ENCODE data around the gene SCN8A.

The SCN8A gene

GRCh38 chr12:51766067-51766676 lies 175.1 kb downstream of the SCN8A start:
- TF ChIP-seq CTCF (IDR thresholded peaks at IDR 0.05; ENCODE audit: unreplicated experiment in 3 of 3): no peak
- Mint-ChIP-seq H3K4me1 (no peaks in the 10 kb centered on the region), H3K36me3 (ENCODE audit: low read depth) (no peaks in the 10 kb centered on the region), H3K27me3 (ENCODE audit: low read depth) (no peaks in the 10 kb centered on the region), H3K27ac (no peak overlapping the region), H3K4me3 (no peak overlapping the region), H3K9me3 (no peaks in the 10 kb centered on the region)

GRCh38 chr12:51771008-51771407 lies 180.0 kb downstream of the SCN8A start:
- no peaks in the 10 kb centered on the region for H3K36me3 Mint-ChIP-seq (ENCODE audit: low read depth)
- no peak for TF ChIP-seq CTCF (IDR thresholded peaks at IDR 0.05; ENCODE audit: unreplicated experiment in 3 of 3)
- H3K27me3 Mint-ChIP-seq (ENCODE audit: low read depth): peaks cover 6% of the 10 kb centered on the region
- H3K4me3 Mint-ChIP-seq: no peak overlapping the region
- H3K9me3 Mint-ChIP-seq: no peaks in the 10 kb centered on the region
- H3K4me1 Mint-ChIP-seq: no peaks in the 10 kb centered on the region
- no peak overlapping the region for H3K27ac Mint-ChIP-seq

- no peaks in the 10 kb centered on the region for H3K9me3 Mint-ChIP-seq
- no peak for TF ChIP-seq CTCF (IDR thresholded peaks at IDR 0.05; ENCODE audit: unreplicated experiment in 3 of 3)
- H3K27ac Mint-ChIP-seq: no peak overlapping the region
- H3K4me3 Mint-ChIP-seq: no peak overlapping the region
- H3K4me1 Mint-ChIP-seq: no peaks in the 10 kb centered on the region
- H3K36me3 Mint-ChIP-seq (ENCODE audit: low read depth): no peaks in the 10 kb centered on the region
- H3K27me3 Mint-ChIP-seq (ENCODE audit: low read depth): peaks cover 8% of the 10 kb centered on the region
These were observed 182.3 kb downstream of the SCN8A start for GRCh38 chr12:51773145-51773869.

- Mint-ChIP-seq H3K36me3 (ENCODE audit: low read depth) (no peaks in the 10 kb centered on the region), H3K4me1 (no peaks in the 10 kb centered on the region), H3K9me3 (no peaks in the 10 kb centered on the region), H3K27me3 (ENCODE audit: low read depth) (peaks cover 8% of the 10 kb centered on the region), H3K27ac (no peak overlapping the region), H3K4me3 (no peak overlapping the region)
- TF ChIP-seq CTCF (IDR thresholded peaks at IDR 0.05; ENCODE audit: unreplicated experiment in 3 of 3): no peak
These were observed 183.9 kb downstream of the SCN8A start for GRCh38 chr12:51774933-51775332.

- H3K36me3 Mint-ChIP-seq (ENCODE audit: low read depth): no peaks in the 10 kb centered on the region
- no peak for TF ChIP-seq CTCF (IDR thresholded peaks at IDR 0.05; ENCODE audit: unreplicated experiment in 3 of 3)
- no peak overlapping the region for H3K4me3 Mint-ChIP-seq
- peaks cover 14% of the 10 kb centered on the region for H3K27me3 Mint-ChIP-seq (ENCODE audit: low read depth)
- H3K4me1 Mint-ChIP-seq: no peaks in the 10 kb centered on the region
- no peak overlapping the region for H3K27ac Mint-ChIP-seq
- H3K9me3 Mint-ChIP-seq: no peaks in the 10 kb centered on the region
These were observed 186.4 kb downstream of the SCN8A start for GRCh38 chr12:51777457-51777856.

- peaks cover 16% of the 10 kb centered on the region for H3K27me3 Mint-ChIP-seq (ENCODE audit: low read depth)
- no peak overlapping the region for H3K4me3 Mint-ChIP-seq
- H3K9me3 Mint-ChIP-seq: no peaks in the 10 kb centered on the region
- H3K36me3 Mint-ChIP-seq (ENCODE audit: low read depth): no peaks in the 10 kb centered on the region
- H3K4me1 Mint-ChIP-seq: no peaks in the 10 kb centered on the region
- H3K27ac Mint-ChIP-seq: no peak overlapping the region
- TF ChIP-seq CTCF (IDR thresholded peaks at IDR 0.05; ENCODE audit: unreplicated experiment in 3 of 3): no peak
These were observed 186.9 kb downstream of the SCN8A start for GRCh38 chr12:51777973-51778372.
